Measurements from ENCODE around the gene MYO16.

GRCh38 chr13:109151255-109151654 is 521.8 kb downstream of the MYO16 start:
- TF ChIP-seq, protein P1, sequence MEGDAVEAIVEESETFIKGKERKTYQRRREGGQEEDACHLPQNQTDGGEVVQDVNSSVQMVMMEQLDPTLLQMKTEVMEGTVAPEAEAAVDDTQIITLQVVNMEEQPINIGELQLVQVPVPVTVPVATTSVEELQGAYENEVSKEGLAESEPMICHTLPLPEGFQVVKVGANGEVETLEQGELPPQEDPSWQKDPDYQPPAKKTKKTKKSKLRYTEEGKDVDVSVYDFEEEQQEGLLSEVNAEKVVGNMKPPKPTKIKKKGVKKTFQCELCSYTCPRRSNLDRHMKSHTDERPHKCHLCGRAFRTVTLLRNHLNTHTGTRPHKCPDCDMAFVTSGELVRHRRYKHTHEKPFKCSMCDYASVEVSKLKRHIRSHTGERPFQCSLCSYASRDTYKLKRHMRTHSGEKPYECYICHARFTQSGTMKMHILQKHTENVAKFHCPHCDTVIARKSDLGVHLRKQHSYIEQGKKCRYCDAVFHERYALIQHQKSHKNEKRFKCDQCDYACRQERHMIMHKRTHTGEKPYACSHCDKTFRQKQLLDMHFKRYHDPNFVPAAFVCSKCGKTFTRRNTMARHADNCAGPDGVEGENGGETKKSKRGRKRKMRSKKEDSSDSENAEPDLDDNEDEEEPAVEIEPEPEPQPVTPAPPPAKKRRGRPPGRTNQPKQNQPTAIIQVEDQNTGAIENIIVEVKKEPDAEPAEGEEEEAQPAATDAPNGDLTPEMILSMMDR (IDR thresholded peaks at IDR 0.05), result no peak
- TF ChIP-seq POLR2A (IDR thresholded peaks at IDR 0.05) (no peak), POLR2AphosphoS5 (IDR thresholded peaks at IDR 0.05) (no peak)
